Endothelial cell of umbilical vein (primary cell): Measurements from ENCODE around the gene APRT. TPM values are rescaled to one million over a fixed set of nuclear protein-coding genes. Genes with fewer than 3 reads are reported as not detected.

Experiments
- BruUV-seq: library from RNA; stranded (reverse); fragments of 400-500 nt; replicated peaks from 2 replicates; lab custom pipeline; 2021; lab: Mats Ljungman, UMichigan
- CTCF ChIA-PET: fragments of 300-600, 350-600 bp; sonication (Branson Sonifier 250); formaldehyde crosslinking; loops from one replicate; lab custom pipeline; 2021; ENCODE audit warnings: antibody characterized with exemption, inconsistent platforms; lab: Charles Lee
- POLR2A ChIA-PET: fragments of 300-600, 350-600 bp; sonication (Branson Sonifier 250); formaldehyde crosslinking; loops from one replicate; lab custom pipeline; 2021; ENCODE audit warnings: antibody characterized with exemption, inconsistent platforms; lab: Charles Lee
- DNase-seq: peaks from one replicate; pipeline ENCODE4 v3.0.0-alpha.2; 2011; ENCODE audit warnings: low read depth, low spot score
- FAIRE-seq: peaks from 2 replicates; lab custom pipeline; 2011; peaks lifted over from hg19 to GRCh38; lab: Jason Lieb, UNC
- H2AFZ ChIP-seq: 2 replicates; pipeline ENCODE4 v1.6.0; 2012; ENCODE audit warnings: low read depth, low read length, control low read depth, inconsistent platforms
- H3K27ac ChIP-seq: 2 replicates; pipeline ENCODE4 v1.5.1; 2011; ENCODE audit warnings: low read depth, mild to moderate bottlenecking, control low read depth, low read length, moderate library complexity; ENCODE audit not compliant: insufficient read depth
- H3K27me3 ChIP-seq, 2 experiments: 2 replicates each; pipeline versions ENCODE4 v1.6.0 to v1.6.1; 2011; ENCODE audit warnings: low read length in 2 of 2, mixed read lengths in 1 of 2; ENCODE audit not compliant: control insufficient read depth in 2 of 2, insufficient read depth in 2 of 2
- H3K36me3 ChIP-seq, 2 experiments: 2 replicates in 1 of 2; 3 replicates in 1 of 2; pipeline ENCODE4 v1.5.1; 2011; ENCODE audit warnings: low read length in 2 of 2, mild to moderate bottlenecking in 1 of 2, moderate library complexity in 1 of 2; ENCODE audit not compliant: control insufficient read depth in 2 of 2, insufficient read depth in 2 of 2; ENCODE audit errors: extremely low read depth in 1 of 2
- H3K4me1 ChIP-seq: 3 replicates; pipeline ENCODE4 v1.5.1; 2011; ENCODE audit warnings: mild to moderate bottlenecking, low read length; ENCODE audit not compliant: control insufficient read depth, insufficient read depth; ENCODE audit errors: extremely low read depth
- H3K4me2 ChIP-seq: 2 replicates; pipeline ENCODE4 v1.6.1; 2011; ENCODE audit warnings: low read length, control low read depth, mixed read lengths; ENCODE audit not compliant: insufficient read depth
- H3K4me3 ChIP-seq, 3 experiments: fragments of 200-600 bp in 1 of 3; sonication (generic), shearing (Covaris generic) in 1 of 3; replicated peaks in 1 of 3; 2 replicates each; pipeline ENCODE4 v1.5.1; 2011 to 2016; ENCODE audit warnings: control low read depth in 3 of 3, low read length in 3 of 3, mild to moderate bottlenecking in 2 of 3, inconsistent platforms in 1 of 3, low read depth in 1 of 3, moderate library complexity in 1 of 3; ENCODE audit not compliant: insufficient read depth in 1 of 3
- H3K79me2 ChIP-seq: 2 replicates; pipeline ENCODE4 v1.6.0; 2012; ENCODE audit warnings: low read length, inconsistent platforms; ENCODE audit not compliant: control insufficient read depth, insufficient read depth
- H3K9ac ChIP-seq: replicated peaks from 2 replicates; pipeline ENCODE3; 2011; ENCODE audit warnings: low read length, control low read depth; ENCODE audit not compliant: insufficient read depth; ENCODE audit errors: extremely low read depth
- H3K9me1 ChIP-seq: replicated peaks from 3 replicates; pipeline ENCODE4 v1.6.0; 2011; ENCODE audit warnings: mild to moderate bottlenecking, low read length; ENCODE audit not compliant: control insufficient read depth, insufficient read depth; ENCODE audit errors: extremely low read depth
- H3K9me3 ChIP-seq: replicated peaks from 2 replicates; pipeline ENCODE4 v1.5.1; 2012; ENCODE audit warnings: low read length, inconsistent platforms; ENCODE audit not compliant: control insufficient read depth, insufficient read depth
- H4K20me1 ChIP-seq: replicated peaks from 2 replicates; pipeline ENCODE3; 2011; ENCODE audit warnings: mild to moderate bottlenecking, low read length; ENCODE audit not compliant: control insufficient read depth, insufficient read depth; ENCODE audit errors: extremely low read depth
- EZH2 ChIP-seq: IDR thresholded peaks from 2 replicates; pipeline ENCODE4 v1.6.1; 2012; ENCODE audit warnings: borderline replicate concordance, low read depth, mild to moderate bottlenecking, moderate library complexity, low read length, inconsistent platforms; ENCODE audit not compliant: severe bottlenecking
- FOS ChIP-seq: IDR thresholded peaks from 2 replicates; pipeline ENCODE4 v1.6.1; 2011; ENCODE audit warnings: mild to moderate bottlenecking, low read length, moderate library complexity, borderline replicate concordance; ENCODE audit not compliant: insufficient read depth
- GATA2 ChIP-seq: IDR thresholded peaks from 2 replicates; pipeline ENCODE4 v1.7.0; 2011; ENCODE audit warnings: low read depth, mild to moderate bottlenecking, moderate library complexity, mixed read lengths, low read length; ENCODE audit not compliant: insufficient read length, insufficient read depth
- JUN ChIP-seq: IDR thresholded peaks from 2 replicates; pipeline ENCODE4 v1.6.1; 2011; ENCODE audit warnings: borderline replicate concordance, low read depth; ENCODE audit not compliant: insufficient read length, insufficient read depth
- MYC ChIP-seq: IDR thresholded peaks from one replicate; pipeline ENCODE4 v1.6.1; 2011; ENCODE audit warnings: mild to moderate bottlenecking, low read depth, low read length
- POLR2A ChIP-seq: IDR thresholded peaks from 2 replicates; pipeline ENCODE4 v1.6.1; 2012; ENCODE audit warnings: low read depth, mild to moderate bottlenecking, control low read depth, low read length
- POLR2AphosphoS5 ChIP-seq: IDR thresholded peaks from 2 replicates; pipeline ENCODE4 v1.6.1; 2012; ENCODE audit warnings: low read depth, mild to moderate bottlenecking, control low read depth, low read length, moderate library complexity; ENCODE audit not compliant: insufficient read depth
- dilution Hi-C: fragments of 300-500 bp; cut with MboI; formaldehyde crosslinking; loops from one replicate; pipeline ENCODE4 v1.15.0; 2019; ENCODE audit warnings: low sequenced_read_pairs; ENCODE audit not compliant: extremely low pct_ligation_motif_present
- intact Hi-C: fragments of 100-400 bp; cut with micrococcal nuclease; formaldehyde crosslinking; loops from one replicate; pipeline ENCODE4 v1.10.0; 2022
- polyA plus RNA-seq, 4 experiments: library from polyadenylated mRNA; depleted of rRNA in 3 of 4; stranded (reverse) in 3 of 4; unstranded in 1 of 4; fragments of >200 nt; gene quantifications; 2 replicates each; pipeline versions ENCODE4 v1.2.1 to v1.2.3, GENCODE V29; 2011 to 2012; ENCODE audit warnings: missing spikeins in 1 of 4
- total RNA-seq: library from RNA; stranded (reverse); gene quantifications from 2 replicates; pipeline ENCODE4 v1.2.3, GENCODE V29; 2021
- TF ChIP-seq, protein P1 (sequence below): IDR thresholded peaks from 2 replicates; pipeline ENCODE4 v1.6.1; 2011; ENCODE audit not compliant: insufficient read depth, insufficient read length
- TF ChIP-seq, protein P2 (sequence below), 2 donors: IDR thresholded peaks; 1 replicate in 1 of 2; 2 replicates in 1 of 2; pipeline ENCODE4 v1.5.1; 2011; ENCODE audit warnings: low read length in 2 of 2, mild to moderate bottlenecking in 2 of 2, moderate library complexity in 2 of 2, control low read depth in 1 of 2, inconsistent platforms in 1 of 2, low read depth in 1 of 2; ENCODE audit not compliant: insufficient read depth in 1 of 2; ENCODE audit errors: extremely low read depth in 1 of 2

APRT gene
- total and polyA plus RNA-seq, 2 donors (not counting 3 experiments of a cell fraction or from before 2014, with no cell fraction given), result 143 to 152 TPM

DNA sequence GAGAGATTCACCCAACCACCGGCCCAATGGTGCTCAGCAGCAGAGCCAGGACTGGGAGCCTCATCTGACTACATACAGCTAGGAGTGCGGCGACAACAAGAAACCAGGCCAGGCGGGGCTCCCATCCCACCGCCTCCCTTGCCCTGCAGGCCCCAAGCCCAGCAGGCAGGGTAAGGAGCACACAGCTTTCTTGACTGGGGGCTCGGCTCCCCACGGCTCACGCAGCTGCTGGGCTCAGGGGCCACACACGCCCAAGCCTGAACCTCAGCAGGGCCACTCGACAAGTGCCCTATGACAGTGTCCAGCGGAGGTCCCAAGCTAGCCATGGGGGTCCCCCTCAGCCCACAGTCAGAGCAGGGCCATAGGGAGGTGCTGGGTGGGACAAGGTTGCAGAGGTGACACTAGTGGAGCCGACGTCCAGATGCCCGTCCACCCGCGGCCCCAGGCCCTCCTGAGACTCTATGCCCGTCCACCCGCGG is 40.4 kb downstream of the APRT start:
- dilution Hi-C loops, result no loop called here
- no TSS peak for BruUV-seq

More for the DNA sequence above, 40.4 kb downstream of the APRT start:
- DNase-seq (no peak), FAIRE-seq (no peak)
- H3K36me3 ChIP-seq, result no peaks in the 10 kb centered on the region
- no peaks in the 10 kb centered on the region for H4K20me1 ChIP-seq
- H2AFZ ChIP-seq, result no peak overlapping the region
- peaks cover 45% of the 10 kb centered on the region for H3K4me1 ChIP-seq
- peaks cover 96% of the 10 kb centered on the region for H3K79me2 ChIP-seq
- CTCF ChIA-PET, result interaction anchor here (1.5 to 6.4 kb wide), 2 partner anchors 13 to 34 kb away, joined by 7 to 35 read pairs; partner anchors contain the start of gene PIEZO1
- H3K9me3 ChIP-seq, result no peaks in the 10 kb centered on the region
- H3K27me3 ChIP-seq, result no peaks in the 10 kb centered on the region
- H3K4me2 ChIP-seq, result no peak overlapping the region
- H3K9me1 ChIP-seq, result no peaks in the 10 kb centered on the region
- intact Hi-C loops, result no loop called here
- no peak for TF ChIP-seq MYC
- no peak for TF ChIP-seq FOS
- no peak for TF ChIP-seq EZH2
- TF ChIP-seq, protein P1, sequence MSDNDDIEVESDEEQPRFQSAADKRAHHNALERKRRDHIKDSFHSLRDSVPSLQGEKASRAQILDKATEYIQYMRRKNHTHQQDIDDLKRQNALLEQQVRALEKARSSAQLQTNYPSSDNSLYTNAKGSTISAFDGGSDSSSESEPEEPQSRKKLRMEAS, result no peak
- TF ChIP-seq JUN, result no peak
- TF ChIP-seq, protein P2, sequence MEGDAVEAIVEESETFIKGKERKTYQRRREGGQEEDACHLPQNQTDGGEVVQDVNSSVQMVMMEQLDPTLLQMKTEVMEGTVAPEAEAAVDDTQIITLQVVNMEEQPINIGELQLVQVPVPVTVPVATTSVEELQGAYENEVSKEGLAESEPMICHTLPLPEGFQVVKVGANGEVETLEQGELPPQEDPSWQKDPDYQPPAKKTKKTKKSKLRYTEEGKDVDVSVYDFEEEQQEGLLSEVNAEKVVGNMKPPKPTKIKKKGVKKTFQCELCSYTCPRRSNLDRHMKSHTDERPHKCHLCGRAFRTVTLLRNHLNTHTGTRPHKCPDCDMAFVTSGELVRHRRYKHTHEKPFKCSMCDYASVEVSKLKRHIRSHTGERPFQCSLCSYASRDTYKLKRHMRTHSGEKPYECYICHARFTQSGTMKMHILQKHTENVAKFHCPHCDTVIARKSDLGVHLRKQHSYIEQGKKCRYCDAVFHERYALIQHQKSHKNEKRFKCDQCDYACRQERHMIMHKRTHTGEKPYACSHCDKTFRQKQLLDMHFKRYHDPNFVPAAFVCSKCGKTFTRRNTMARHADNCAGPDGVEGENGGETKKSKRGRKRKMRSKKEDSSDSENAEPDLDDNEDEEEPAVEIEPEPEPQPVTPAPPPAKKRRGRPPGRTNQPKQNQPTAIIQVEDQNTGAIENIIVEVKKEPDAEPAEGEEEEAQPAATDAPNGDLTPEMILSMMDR (IDR thresholded peaks at IDR 0.05; ENCODE audit: extremely low read depth in 1 of 2, insufficient read depth in 1 of 2, low read depth in 1 of 2, low read length in 2 of 2), result no peak
- TF ChIP-seq GATA2, result no peak
- no peak for TF ChIP-seq POLR2A
- TF ChIP-seq POLR2AphosphoS5, result no peak
- H3K27ac ChIP-seq, result no peak overlapping the region
- H3K4me3 ChIP-seq, result no peak overlapping the region
- POLR2A ChIA-PET, result no interaction called here
- H3K9ac ChIP-seq, result no peak overlapping the region
